K562 (cell line): ENCODE measurements around the gene ECSIT. TPM values are rescaled to one million over a fixed set of nuclear protein-coding genes. Genes with fewer than 3 reads are reported as not detected.

ENCODE experiments used
- ATAC-seq: fragments of 200-7000 bp; cut with Tn5 transposase; 3 replicates; pipeline ENCODE4 v1.9.1; 2020; ENCODE audit warnings: moderate library complexity
- BruUV-seq: library from RNA; stranded (reverse); fragments of 400-500 nt; replicated peaks from 2 replicates; lab custom pipeline; 2021; lab: Mats Ljungman, UMichigan
- CTCF ChIA-PET: fragments of 300-600 bp; formaldehyde crosslinking; extraction: SDS; loops from one replicate; lab custom pipeline; 2021; ENCODE audit warnings: low intra/inter-chr PET ratio; lab: Yijun Ruan, JAX
- POLR2A ChIA-PET: fragments of 300-600, 350-650 bp; sonication (Branson Sonifier 250); formaldehyde crosslinking; extraction: SDS; loops from one replicate; lab custom pipeline; 2021; ENCODE audit warnings: antibody characterized with exemption, inconsistent platforms; lab: Yijun Ruan, JAX
- DNase-seq, 4 experiments: peaks; one replicate each; pipeline versions ENCODE4 v3.0.0 to v3.0.0-alpha.2; 2011 to 2018; ENCODE audit warnings: low spot score in 3 of 4, mixed read lengths in 3 of 4; ENCODE audit errors: extremely low read depth in 1 of 4
- FAIRE-seq: peaks from 2 replicates; lab custom pipeline; 2011; peaks lifted over from hg19 to GRCh38; lab: Jason Lieb, UNC
- H2AFZ ChIP-seq: 2 replicates; pipeline ENCODE4 v1.6.0; 2011; ENCODE audit warnings: low read depth, low read length, control low read depth, inconsistent platforms
- H3K27ac ChIP-seq: fragments of 200-600 bp; 3 replicates; pipeline ENCODE4 v1.8.0; 2011; ENCODE audit warnings: low read depth, mild to moderate bottlenecking, control low read depth, inconsistent platforms, low read length, moderate library complexity, mixed read lengths; ENCODE audit errors: extremely low read depth
- H3K27me3 ChIP-seq, 2 experiments: fragments of 300-600 bp in 1 of 2; 2 replicates in 1 of 2; 3 replicates in 1 of 2; pipeline versions ENCODE4 v1.6.0 to v1.8.0; 2011; ENCODE audit warnings: inconsistent platforms in 2 of 2, low read length in 2 of 2, mild to moderate bottlenecking in 1 of 2, mixed read lengths in 1 of 2, moderate library complexity in 1 of 2; ENCODE audit not compliant: control insufficient read depth in 2 of 2, insufficient read depth in 2 of 2
- H3K36me3 ChIP-seq: fragments of 300-600 bp; 3 replicates; pipeline ENCODE4 v1.8.0; 2011; ENCODE audit warnings: mild to moderate bottlenecking, low read length, inconsistent platforms; ENCODE audit not compliant: control insufficient read depth, insufficient read depth
- H3K4me1 ChIP-seq, 2 experiments: fragments of 200-600 bp in 1 of 2; replicated peaks in 1 of 2; 2 replicates in 1 of 2; 3 replicates in 1 of 2; pipeline versions ENCODE4 v1.5.1 to v1.8.0; 2011; ENCODE audit warnings: inconsistent platforms in 2 of 2, low read length in 2 of 2, mild to moderate bottlenecking in 1 of 2, mixed read lengths in 1 of 2, moderate library complexity in 1 of 2; ENCODE audit not compliant: control insufficient read depth in 2 of 2, insufficient read depth in 2 of 2
- H3K4me2 ChIP-seq: 2 replicates; pipeline ENCODE4 v1.6.1; 2011; ENCODE audit warnings: low read length, control low read depth, inconsistent platforms, mixed read lengths; ENCODE audit not compliant: insufficient read depth
- H3K4me3 ChIP-seq: fragments of 200-600 bp; sonication (generic), shearing (Covaris generic); 2 replicates; pipeline ENCODE4 v1.5.1; 2016; ENCODE audit warnings: control low read depth, inconsistent platforms
- H3K79me2 ChIP-seq: fragments of 200-600 bp; 3 replicates; pipeline ENCODE4 v1.8.0; 2011; ENCODE audit warnings: low read length, inconsistent platforms; ENCODE audit not compliant: control insufficient read depth, insufficient read depth
- H3K9ac ChIP-seq, 2 experiments: 2 replicates each; pipeline versions ENCODE4 v1.6.0 to v1.6.1; 2011; ENCODE audit warnings: low read depth in 2 of 2, low read length in 2 of 2, control low read depth in 1 of 2, inconsistent platforms in 1 of 2, mild to moderate bottlenecking in 1 of 2, mixed read lengths in 1 of 2; ENCODE audit not compliant: insufficient read depth in 1 of 2
- H3K9me1 ChIP-seq: one replicate; pipeline ENCODE4 v1.6.0; 2011; ENCODE audit warnings: inconsistent platforms, mild to moderate bottlenecking, low read length, moderate library complexity; ENCODE audit not compliant: control insufficient read depth, insufficient read depth
- H3K9me3 ChIP-seq: replicated peaks from 2 replicates; pipeline ENCODE4 v1.5.1; 2011; ENCODE audit warnings: low read depth, low read length, inconsistent platforms; ENCODE audit not compliant: control insufficient read depth, insufficient read depth
- H4K20me1 ChIP-seq: replicated peaks from 2 replicates; pipeline ENCODE4 v1.6.1; 2011; ENCODE audit warnings: low read length, inconsistent platforms, mixed read lengths; ENCODE audit not compliant: control insufficient read depth, insufficient read depth
- MEF2A ChIP-seq: IDR thresholded peaks from 2 replicates; pipeline ENCODE4 v1.6.1; 2011; ENCODE audit warnings: low read depth, mild to moderate bottlenecking, low read length, moderate library complexity; ENCODE audit not compliant: control insufficient read depth
- PKNOX1 ChIP-seq: fragments of 450-650 bp; IDR thresholded peaks from 2 replicates; pipeline ENCODE4 v1.6.1; 2016
- POLR2H ChIP-seq: IDR thresholded peaks from 2 replicates; pipeline ENCODE4 v1.6.1; 2016; ENCODE audit warnings: missing genetic modification characterization, low read depth, mild to moderate bottlenecking, control low read depth, missing compliant biosample characterization, moderate library complexity
- PPARD ChIP-seq: fragments of 250-450 bp; sonication (Bioruptor Pico); IDR thresholded peaks from 2 replicates; pipeline ENCODE4 v1.8.0; 2022; ENCODE audit warnings: inconsistent platforms, mild to moderate bottlenecking, moderate library complexity
- STAT6 ChIP-seq: sonication (generic); formaldehyde crosslinking; IDR thresholded peaks from 2 replicates; pipeline ENCODE4 v1.8.1; 2023; ENCODE audit warnings: mild to moderate bottlenecking, missing genetic modification reagents
- ZNF134 ChIP-seq: fragments of 250-450 bp; sonication (Bioruptor Pico); conservative IDR thresholded peaks from 2 replicates; pipeline ENCODE4 v1.4.0; 2020
- ZNF318 ChIP-seq, 2 experiments: fragments of 450-650 bp; IDR thresholded peaks; 2 replicates each; pipeline ENCODE4 v1.6.1; 2016; ENCODE audit warnings: mild to moderate bottlenecking in 2 of 2, borderline replicate concordance in 1 of 2, low read depth in 1 of 2, moderate library complexity in 1 of 2
- ZNF551 ChIP-seq: fragments of 250-450 bp; sonication (Bioruptor Pico); IDR thresholded peaks from 2 replicates; pipeline ENCODE4 v1.5.0; 2021; ENCODE audit warnings: mild to moderate bottlenecking, moderate library complexity
- WGBS: fragments of 100-300 bp; shearing (Covaris generic); methylation state at CpG from one replicate; pipeline ENCODE4 v1.1.6; 2016; ENCODE audit warnings: low coverage, mixed read lengths; ENCODE audit not compliant: insufficient coverage; ENCODE audit errors: missing lambda C conversion rate; 5-methylcytosine and 5-hydroxymethylcytosine counted together
- in situ Hi-C: fragments of 300-500 bp; cut with MboI; formaldehyde crosslinking; loops from 4 replicates; pipeline ENCODE4 v1.15.0; 2018; ENCODE audit warnings: inconsistent platforms, mixed read lengths
- intact Hi-C: fragments of 100-400 bp; cut with micrococcal nuclease; formaldehyde crosslinking; loops from 2 replicates; pipeline ENCODE4 v1.14.2; 2022
- polyA plus RNA-seq, 8 experiments: library from polyadenylated mRNA; depleted of rRNA in 4 of 8; stranded (reverse) in 5 of 8; unstranded in 3 of 8; fragments of >200 nt; fragmentation: Nextera tagmentation in 2 of 8; fragmentation: Illumina TruSeq in 1 of 8; extraction: Ambion mirVana in 2 of 8; extraction: Trizol in 1 of 8; gene quantifications; 2 replicates each; pipeline versions ENCODE4 v1.2.1 to v1.2.3, GENCODE V29; 2011 to 2014; ENCODE audit warnings: inconsistent platforms in 1 of 8, missing spikeins in 1 of 8
- total RNA-seq, 7 experiments: library from RNA; depleted of rRNA in 6 of 7; stranded (reverse); fragments of >200 nt in 6 of 7; fragmentation: Illumina TruSeq in 2 of 7; extraction: Trizol in 2 of 7; gene quantifications; 2 replicates each; pipeline versions ENCODE4 v1.2.1 to v1.2.3, GENCODE V29; 2011 to 2021; ENCODE audit warnings: low replicate concordance in 1 of 7

Gene ECSIT
- total and polyA plus RNA-seq, 9 of the 15 experiments (the other 6 are each of a cell fraction or from before 2014, with no cell fraction given), result 1.1 to 82.5 (median 43.9) TPM

- Histone ChIP-seq H3K79me2 (no peaks in the 10 kb centered on the region), H3K36me3 (peaks cover 11% of the 10 kb centered on the region; the same call in 2 of the 3 replicates), H3K9ac (peak overlapping the region in 1 of 2 experiments; percentile 33; a peak in 2 of 4 replicates), H3K4me1 (peaks cover 14 to 41% of the 10 kb centered on the region in 2 experiments), H3K27me3 (no peaks in the 10 kb centered on the region), H2AFZ (no peak overlapping the region), H3K27ac (no peak overlapping the region), H3K9me1 (no peaks in the 10 kb centered on the region), H3K9me3 (no peaks in the 10 kb centered on the region), H4K20me1 (peaks cover 4% of the 10 kb centered on the region; the same call in 1 of the 2 replicates), H3K4me2 (no peak overlapping the region), H3K4me3 (no peak overlapping the region)
- no peak for ATAC-seq
- ChIA-PET CTCF (interaction anchor here (1.1 to 1.4 kb wide), 2 partner anchors 13 to 63 kb away, joined by 3 to 4 read pairs; partner anchors contain the start of gene ELOF1), POLR2A (interaction anchor here (0.6 to 0.8 kb wide), 2 partner anchors 304 to 895 kb away, joined by 3 to 4 read pairs; no protein-coding TSS in a partner anchor)
- no peak for FAIRE-seq
- 85% methylated on average over 10 of the region's 10 CpGs for WGBS
- DNase-seq, result no peak
- in situ Hi-C loops, result loop anchor here (5.0 kb wide), 1 partner anchor 92 kb away; no protein-coding TSS in a partner anchor
- intact Hi-C loops, result loop anchor here (5.0 kb wide), 1 partner anchor 42 kb away; the partner anchor contains the start of gene CNN1
- no TSS peak for BruUV-seq
- TF ChIP-seq PKNOX1, result no peak
- TF ChIP-seq PPARD (CRISPR knock-in tag), result no peak
- no peak for TF ChIP-seq MEF2A
- no peak for TF ChIP-seq POLR2H
- no peak for TF ChIP-seq ZNF134 (CRISPR knock-in tag)
- no peak for TF ChIP-seq STAT6 (CRISPR knock-in tag)
- TF ChIP-seq ZNF551 (CRISPR knock-in tag), result no peak
- TF ChIP-seq ZNF318 (IDR thresholded peaks at IDR 0.05; ENCODE audit: borderline replicate concordance in 1 of 2, low read depth in 1 of 2), result no peak
Measured at GRCh38 chr19:11495481-11495880, 33.5 kb downstream of the ECSIT start.
